Hematopoietic multipotent progenitor cell (in vitro differentiated cells): ENCODE results near the gene PCLO. TPM values are rescaled to one million over a fixed set of nuclear protein-coding genes. Genes with fewer than 3 reads are reported as not detected.

Source experiments
- small RNA-seq: library from RNA; depleted of rRNA; stranded (forward); fragments of <200 nt; gene quantifications from one replicate; pipeline ENCODE3, GENCODE V24; 2012
- total RNA-seq: library from RNA; depleted of rRNA; stranded (reverse); fragments of >200 nt; gene quantifications from one replicate; pipeline ENCODE4 v1.2.3, GENCODE V29; 2012

Gene PCLO
- total RNA-seq, 1 donor = 1.1 TPM

Small RNAs within 50 kb of the gene (small RNA-seq; reads per million reads assigned to genes)
- not detected for gene RNA5SP235
